Measurements from ENCODE around the gene NPRL2. TPM values are rescaled to one million over a fixed set of nuclear protein-coding genes. Genes with fewer than 3 reads are reported as not detected.

The NPRL2 gene
- total and polyA plus RNA-seq, 12 donors, result 13.0 to 29.8 (median 16.3) TPM

DNA sequence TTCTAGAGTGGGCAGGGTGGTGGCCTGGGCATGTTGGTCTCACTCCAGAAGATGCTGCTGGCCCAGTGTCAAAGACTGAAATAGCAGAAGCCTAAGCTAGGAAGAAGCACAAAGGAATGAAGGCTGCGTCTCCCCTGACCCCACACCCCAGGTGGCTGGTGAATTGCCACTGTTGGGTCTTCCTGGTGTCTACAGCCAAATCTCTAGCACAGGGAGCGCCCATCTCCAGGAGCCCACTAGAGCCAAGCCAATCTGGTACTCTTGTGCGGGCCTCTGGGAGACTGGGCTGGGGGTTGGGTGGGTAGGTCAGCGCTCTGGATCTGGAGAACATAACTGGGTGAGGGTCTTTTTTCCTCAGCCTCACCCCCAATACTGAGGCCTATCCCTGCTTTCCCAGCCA, 23.4 kb downstream of the NPRL2 start:
- peaks cover 19 to 65% (median 55%) of the 10 kb centered on the region in 9 donors for H3K4me1 ChIP-seq
- H3K4me3 ChIP-seq, result peak overlapping the region; percentile 76 to 97 (median 90)
- no peaks in the 10 kb centered on the region for H3K9me3 ChIP-seq
- 62 to 67% methylated on average over 4 of the region's 4 CpGs for WGBS, 2 donors
- TF ChIP-seq, protein P1, sequence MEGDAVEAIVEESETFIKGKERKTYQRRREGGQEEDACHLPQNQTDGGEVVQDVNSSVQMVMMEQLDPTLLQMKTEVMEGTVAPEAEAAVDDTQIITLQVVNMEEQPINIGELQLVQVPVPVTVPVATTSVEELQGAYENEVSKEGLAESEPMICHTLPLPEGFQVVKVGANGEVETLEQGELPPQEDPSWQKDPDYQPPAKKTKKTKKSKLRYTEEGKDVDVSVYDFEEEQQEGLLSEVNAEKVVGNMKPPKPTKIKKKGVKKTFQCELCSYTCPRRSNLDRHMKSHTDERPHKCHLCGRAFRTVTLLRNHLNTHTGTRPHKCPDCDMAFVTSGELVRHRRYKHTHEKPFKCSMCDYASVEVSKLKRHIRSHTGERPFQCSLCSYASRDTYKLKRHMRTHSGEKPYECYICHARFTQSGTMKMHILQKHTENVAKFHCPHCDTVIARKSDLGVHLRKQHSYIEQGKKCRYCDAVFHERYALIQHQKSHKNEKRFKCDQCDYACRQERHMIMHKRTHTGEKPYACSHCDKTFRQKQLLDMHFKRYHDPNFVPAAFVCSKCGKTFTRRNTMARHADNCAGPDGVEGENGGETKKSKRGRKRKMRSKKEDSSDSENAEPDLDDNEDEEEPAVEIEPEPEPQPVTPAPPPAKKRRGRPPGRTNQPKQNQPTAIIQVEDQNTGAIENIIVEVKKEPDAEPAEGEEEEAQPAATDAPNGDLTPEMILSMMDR (IDR thresholded peaks at IDR 0.05), result no peak
- ATAC-seq (no peak), DNase-seq (no peak)
- H3K36me3 ChIP-seq, result peaks cover 8 to 56% (median 34%) of the 10 kb centered on the region in 9 donors
- H3K27me3 ChIP-seq, result no peaks in the 10 kb centered on the region
- intact Hi-C loops (cut with DNase I), result loop anchor here in 1 of 10 donors (10.0 kb wide), 1 partner anchor 62 kb away; the partner anchor contains the start of gene SEMA3B
- H3K27ac ChIP-seq, result peak overlapping the region in 7 of 10 donors; percentile 79 to 93 (median 91)

DNA sequence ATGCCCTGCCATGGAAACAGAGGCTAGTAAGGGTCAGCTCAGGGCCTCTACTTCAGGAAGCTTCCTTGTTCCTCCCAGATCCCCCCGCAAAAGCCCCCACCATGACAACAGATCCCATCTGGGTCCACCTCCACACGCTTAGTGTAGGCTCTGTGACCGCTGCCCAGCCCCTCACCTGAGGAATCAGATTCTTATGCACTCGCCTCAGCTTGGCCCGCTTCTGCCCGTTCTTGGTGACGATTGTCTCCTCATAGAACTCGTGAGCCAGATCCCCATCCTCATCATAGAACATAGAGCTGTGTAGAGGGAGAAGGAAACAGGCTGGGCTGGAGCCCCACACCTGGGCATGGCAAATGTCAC, 24.4 kb downstream of the NPRL2 start:
- H3K27me3 ChIP-seq, result no peaks in the 10 kb centered on the region
- DNase-seq (no peak), ATAC-seq (no peak)
- H3K36me3 ChIP-seq, result peaks cover 3 to 46% (median 24%) of the 10 kb centered on the region in 9 donors
- intact Hi-C loops (cut with DNase I), result loop anchor here in 1 of 10 donors (10.0 kb wide), 1 partner anchor 61 kb away; the partner anchor contains the start of gene SEMA3B
- peaks cover 21 to 68% (median 54%) of the 10 kb centered on the region in 9 donors for H3K4me1 ChIP-seq
- TF ChIP-seq, protein P1 (IDR thresholded peaks at IDR 0.05), result no peak
- 92 to 94% methylated on average over 8 of the region's 8 CpGs for WGBS, 2 donors
- no peaks in the 10 kb centered on the region for H3K9me3 ChIP-seq
- peak overlapping the region in 6 of 10 donors; percentile 40 to 99 (median 95) for H3K27ac ChIP-seq
- H3K4me3 ChIP-seq, result no peak overlapping the region

DNA sequence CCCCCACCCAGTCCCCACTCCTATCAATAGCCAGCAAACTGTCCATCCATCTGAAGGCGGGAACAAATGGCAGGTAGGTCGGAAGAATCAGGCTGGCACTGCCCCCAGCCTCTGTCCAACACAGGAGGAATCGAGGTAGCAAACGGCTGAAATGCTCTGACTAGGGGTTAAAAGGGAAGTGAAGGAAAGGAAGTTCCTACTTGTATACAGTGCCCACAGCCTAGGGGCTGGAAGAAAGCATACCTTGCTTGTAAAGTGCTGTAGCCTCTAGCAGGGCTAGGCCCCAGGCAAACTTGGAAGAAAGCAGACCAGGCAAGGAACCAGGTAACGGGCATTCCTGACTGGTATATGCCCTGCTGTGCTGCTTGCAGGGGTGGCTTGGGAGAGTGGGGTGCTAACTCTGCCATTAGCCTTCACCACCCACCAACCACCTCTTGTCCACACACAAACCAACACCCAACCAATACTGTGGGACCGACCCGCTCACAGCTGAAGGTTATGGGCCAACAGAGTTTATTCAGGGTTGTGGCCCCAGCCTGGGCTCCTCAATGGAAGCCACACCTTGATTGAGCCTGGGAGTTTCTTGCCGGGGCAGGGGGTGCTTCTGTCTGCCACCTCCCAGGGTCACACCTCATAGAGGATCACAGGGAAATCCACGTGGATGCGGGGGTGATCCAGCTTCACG, 24.9 kb downstream of the NPRL2 start:
- DNase-seq, result no peak
- TF ChIP-seq, protein P1 (IDR thresholded peaks at IDR 0.05), result no peak
- Histone ChIP-seq H3K27ac (peak overlapping the region; percentile 40 to 99 (median 96)), H3K4me3 (no peak overlapping the region), H3K4me1 (peaks cover 21 to 70% (median 55%) of the 10 kb centered on the region in 9 donors), H3K36me3 (peaks cover 0 to 41% (median 19%) of the 10 kb centered on the region in 9 donors), H3K9me3 (no peaks in the 10 kb centered on the region), H3K27me3 (no peaks in the 10 kb centered on the region)
- WGBS, 2 donors, result 88 to 95% methylated on average over 11 of the region's 11 CpGs
- intact Hi-C loops (cut with DNase I), result loop anchor here in 3 of 10 donors (2.0 to 10.0 kb wide), 3 partner anchors 51 to 99 kb away; partner anchors contain the start of gene SEMA3B (in 1 of the 3)
- no peak for ATAC-seq

DNA sequence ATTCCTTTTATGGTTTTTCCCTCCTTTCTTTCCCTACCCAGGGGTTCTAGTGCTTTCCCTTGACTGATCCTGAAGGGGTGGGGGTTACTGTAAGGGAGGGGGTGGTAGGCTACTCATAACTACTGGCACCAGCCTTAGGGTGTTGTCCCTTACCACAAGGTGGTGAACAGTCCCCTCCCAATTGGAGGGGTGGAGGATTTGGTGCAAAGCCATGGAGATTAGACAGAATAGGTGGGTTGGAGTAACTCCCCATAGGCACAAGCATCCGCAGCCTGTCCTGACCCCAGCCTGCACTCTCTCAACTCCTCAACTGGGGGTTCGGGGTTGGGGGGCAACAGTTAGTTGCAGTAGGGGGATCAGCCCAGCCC, 25.5 kb downstream of the NPRL2 start:
- Histone ChIP-seq H3K4me3 (no peak overlapping the region), H3K4me1 (peaks cover 25 to 75% (median 60%) of the 10 kb centered on the region in 9 donors), H3K9me3 (no peaks in the 10 kb centered on the region), H3K27me3 (no peaks in the 10 kb centered on the region), H3K36me3 (peaks cover 0 to 36% (median 14%) of the 10 kb centered on the region in 9 donors), H3K27ac (peak overlapping the region; percentile 48 to 99 (median 97))
- DNase-seq, result no peak
- intact Hi-C loops (cut with DNase I), result loop anchor here in 3 of 10 donors (2.0 to 10.0 kb wide), 3 partner anchors 50 to 98 kb away; partner anchors contain the start of gene SEMA3B (in 1 of the 3)
- 84 to 88% methylated on average over 2 of the region's 2 CpGs for WGBS, 2 donors
- TF ChIP-seq, protein P1 (IDR thresholded peaks at IDR 0.05), result no peak
- no peak for ATAC-seq
